ENCODE data around the gene TRIM56.

Gene TRIM56

DNA sequence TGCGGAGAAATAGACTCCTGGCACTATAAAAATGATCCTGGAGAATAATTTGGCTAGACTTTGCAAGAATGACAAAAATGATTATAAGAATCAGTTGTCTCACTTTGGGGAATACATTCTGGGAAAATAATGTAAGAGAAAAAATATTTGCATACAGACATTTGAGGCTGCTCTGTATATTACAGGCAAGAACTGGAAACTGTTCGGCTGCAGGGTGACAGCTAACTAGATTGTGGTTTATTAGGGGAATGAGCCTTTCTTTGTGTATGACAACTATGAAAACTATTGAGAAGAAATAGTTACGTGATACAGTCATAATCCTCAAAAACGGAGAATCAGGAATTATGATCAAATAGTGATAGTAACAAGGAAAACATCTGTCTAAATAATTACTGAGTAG, 8.6 kb downstream of the TRIM56 start:
- no peaks in the 10 kb centered on the region for H3K9me3 ChIP-seq (ENCODE audit: control insufficient read depth, low read length)
- H3K27ac ChIP-seq, result no peak overlapping the region
- H3K4me2 ChIP-seq (ENCODE audit: low read length), result no peak overlapping the region
- no peaks in the 10 kb centered on the region for H3K4me1 ChIP-seq
- no peaks in the 10 kb centered on the region for H3K27me3 ChIP-seq (ENCODE audit: control insufficient read depth, insufficient read depth, low read length)
- TF ChIP-seq, protein P1, sequence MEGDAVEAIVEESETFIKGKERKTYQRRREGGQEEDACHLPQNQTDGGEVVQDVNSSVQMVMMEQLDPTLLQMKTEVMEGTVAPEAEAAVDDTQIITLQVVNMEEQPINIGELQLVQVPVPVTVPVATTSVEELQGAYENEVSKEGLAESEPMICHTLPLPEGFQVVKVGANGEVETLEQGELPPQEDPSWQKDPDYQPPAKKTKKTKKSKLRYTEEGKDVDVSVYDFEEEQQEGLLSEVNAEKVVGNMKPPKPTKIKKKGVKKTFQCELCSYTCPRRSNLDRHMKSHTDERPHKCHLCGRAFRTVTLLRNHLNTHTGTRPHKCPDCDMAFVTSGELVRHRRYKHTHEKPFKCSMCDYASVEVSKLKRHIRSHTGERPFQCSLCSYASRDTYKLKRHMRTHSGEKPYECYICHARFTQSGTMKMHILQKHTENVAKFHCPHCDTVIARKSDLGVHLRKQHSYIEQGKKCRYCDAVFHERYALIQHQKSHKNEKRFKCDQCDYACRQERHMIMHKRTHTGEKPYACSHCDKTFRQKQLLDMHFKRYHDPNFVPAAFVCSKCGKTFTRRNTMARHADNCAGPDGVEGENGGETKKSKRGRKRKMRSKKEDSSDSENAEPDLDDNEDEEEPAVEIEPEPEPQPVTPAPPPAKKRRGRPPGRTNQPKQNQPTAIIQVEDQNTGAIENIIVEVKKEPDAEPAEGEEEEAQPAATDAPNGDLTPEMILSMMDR (IDR thresholded peaks at IDR 0.05), result no peak
- H3K36me3 ChIP-seq (ENCODE audit: control insufficient read depth, insufficient read depth, low read length), result no peaks in the 10 kb centered on the region
- H3K4me3 ChIP-seq (ENCODE audit: low read depth, low read length), result no peak overlapping the region
- H2AFZ ChIP-seq, result no peak overlapping the region
- H3K9ac ChIP-seq, result no peak overlapping the region
- H3K79me2 ChIP-seq, result no peaks in the 10 kb centered on the region

DNA sequence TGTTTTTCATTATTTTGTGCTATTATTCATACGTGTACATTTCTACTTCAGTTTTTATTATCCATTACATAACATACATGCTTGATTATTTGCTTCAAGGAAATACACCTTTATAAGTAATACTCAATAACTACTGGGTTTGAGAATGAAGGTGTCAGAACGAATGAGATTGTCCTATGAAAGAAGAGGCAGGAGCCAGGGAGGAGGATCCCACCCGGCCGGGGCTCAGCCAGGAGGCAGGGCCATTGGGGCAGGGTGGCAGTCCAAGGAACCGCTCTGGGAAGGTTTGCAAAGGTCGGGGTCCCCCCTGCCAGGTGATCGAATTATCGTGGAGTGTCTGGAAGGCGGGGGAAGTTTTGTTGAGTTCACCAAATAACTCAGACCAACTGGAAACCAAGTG, 9.1 kb downstream of the TRIM56 start:
- no peaks in the 10 kb centered on the region for H3K27me3 ChIP-seq (ENCODE audit: control insufficient read depth, insufficient read depth, low read length)
- no peaks in the 10 kb centered on the region for H3K79me2 ChIP-seq
- H2AFZ ChIP-seq, result no peak overlapping the region
- H3K9ac ChIP-seq, result no peak overlapping the region
- TF ChIP-seq, protein P1 (IDR thresholded peaks at IDR 0.05), result no peak
- no peaks in the 10 kb centered on the region for H3K9me3 ChIP-seq (ENCODE audit: control insufficient read depth, low read length)
- no peaks in the 10 kb centered on the region for H3K4me1 ChIP-seq
- no peak overlapping the region for H3K4me3 ChIP-seq (ENCODE audit: low read depth, low read length)
- H3K36me3 ChIP-seq (ENCODE audit: control insufficient read depth, insufficient read depth, low read length), result no peaks in the 10 kb centered on the region
- no peak overlapping the region for H3K4me2 ChIP-seq (ENCODE audit: low read length)
- H3K27ac ChIP-seq, result no peak overlapping the region

DNA sequence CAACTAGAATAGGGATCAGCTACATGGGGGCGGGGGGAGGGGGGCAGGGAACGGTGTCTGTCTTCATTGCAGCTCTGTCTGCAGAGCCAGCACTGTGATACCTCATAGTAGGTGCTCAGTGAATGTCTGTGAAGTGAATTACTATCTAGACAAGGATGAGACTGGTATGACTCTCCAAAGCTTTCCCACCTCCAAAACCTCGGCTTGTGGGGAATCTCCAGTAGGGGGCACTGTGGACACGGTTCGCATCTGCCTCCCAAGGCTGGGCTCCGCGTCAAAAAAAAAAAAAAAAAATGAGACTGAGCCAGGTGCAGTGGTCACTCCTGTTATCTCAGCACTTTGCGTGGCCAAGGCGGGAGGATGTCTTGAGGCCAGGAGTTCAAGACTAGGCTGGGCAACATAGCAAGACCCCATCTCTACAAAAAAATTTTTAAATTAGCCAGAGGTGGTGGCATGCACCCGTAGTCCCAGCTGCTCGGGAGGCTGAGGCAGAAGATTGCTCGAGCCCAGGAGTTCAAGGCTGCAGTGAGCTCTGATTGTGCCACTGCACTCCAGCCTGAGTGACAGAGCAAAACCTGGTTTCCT, 9.6 kb downstream of the TRIM56 start:
- no peaks in the 10 kb centered on the region for H3K79me2 ChIP-seq
- H3K9me3 ChIP-seq (ENCODE audit: control insufficient read depth, low read length), result no peaks in the 10 kb centered on the region
- no peaks in the 10 kb centered on the region for H3K36me3 ChIP-seq (ENCODE audit: control insufficient read depth, insufficient read depth, low read length)
- no peak overlapping the region for H3K9ac ChIP-seq
- H3K27ac ChIP-seq, result no peak overlapping the region
- H2AFZ ChIP-seq, result no peak overlapping the region
- TF ChIP-seq, protein P1 (IDR thresholded peaks at IDR 0.05), result peak; percentile 40
- no peak overlapping the region for H3K4me2 ChIP-seq (ENCODE audit: low read length)
- H3K27me3 ChIP-seq (ENCODE audit: control insufficient read depth, insufficient read depth, low read length), result no peaks in the 10 kb centered on the region
- no peak overlapping the region for H3K4me3 ChIP-seq (ENCODE audit: low read depth, low read length)
- H3K4me1 ChIP-seq, result no peaks in the 10 kb centered on the region

DNA sequence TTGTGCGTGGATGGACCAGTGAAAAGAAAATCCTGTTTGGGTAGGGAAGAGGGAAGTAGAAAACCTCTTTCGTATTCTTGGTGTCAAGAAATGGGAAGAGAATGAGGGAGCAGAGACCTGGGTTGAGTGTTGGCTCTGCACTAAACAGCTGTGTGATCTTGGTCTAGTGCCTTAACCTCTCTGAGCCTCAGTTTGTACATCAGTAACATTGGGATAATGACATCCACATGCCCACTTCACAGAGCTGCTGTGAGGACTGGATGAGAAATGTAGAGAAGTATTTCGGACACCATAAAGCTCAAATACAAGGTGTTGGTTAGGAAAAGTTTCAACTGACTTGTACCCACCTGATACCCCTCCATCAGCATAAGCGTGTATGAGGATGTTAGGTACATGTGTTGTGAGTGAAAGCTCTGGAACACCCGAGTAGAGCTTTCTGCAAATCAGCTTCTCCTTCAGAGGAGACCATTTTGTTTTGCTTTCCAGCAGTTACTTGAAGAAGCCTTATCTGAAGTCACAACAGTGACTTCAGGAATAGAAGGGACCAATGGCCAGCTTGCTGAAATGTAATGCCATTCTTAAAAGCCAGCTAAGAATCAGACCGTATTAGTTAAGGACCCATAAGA, 11.2 kb downstream of the TRIM56 start:
- no peaks in the 10 kb centered on the region for H3K27me3 ChIP-seq (ENCODE audit: control insufficient read depth, insufficient read depth, low read length)
- H3K9me3 ChIP-seq (ENCODE audit: control insufficient read depth, low read length), result no peaks in the 10 kb centered on the region
- H3K9ac ChIP-seq, result no peak overlapping the region
- no peaks in the 10 kb centered on the region for H3K4me1 ChIP-seq
- no peaks in the 10 kb centered on the region for H3K79me2 ChIP-seq
- TF ChIP-seq, protein P1 (IDR thresholded peaks at IDR 0.05), result no peak
- no peaks in the 10 kb centered on the region for H3K36me3 ChIP-seq (ENCODE audit: control insufficient read depth, insufficient read depth, low read length)
- no peak overlapping the region for H2AFZ ChIP-seq
- no peak overlapping the region for H3K4me3 ChIP-seq (ENCODE audit: low read depth, low read length)
- H3K4me2 ChIP-seq (ENCODE audit: low read length), result no peak overlapping the region
- no peak overlapping the region for H3K27ac ChIP-seq

DNA sequence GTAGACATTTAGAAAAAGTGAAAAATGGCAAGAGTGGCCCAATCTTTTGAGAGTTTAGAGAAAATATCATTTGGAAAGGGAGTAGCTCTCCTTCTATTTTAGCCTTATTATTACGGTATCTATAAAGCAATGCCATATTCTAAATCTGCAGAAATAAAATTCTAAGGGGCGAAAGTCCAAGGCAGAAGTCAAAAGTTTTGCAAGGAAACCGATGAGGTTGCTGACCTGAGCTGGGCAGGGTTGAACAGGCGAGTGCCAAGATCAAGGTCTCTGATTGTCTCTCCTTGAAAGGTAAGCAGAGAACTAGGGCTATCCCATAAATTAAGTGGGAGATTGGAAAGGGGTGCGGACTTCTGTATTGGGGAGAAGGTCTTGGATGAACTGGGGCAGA, 11.7 kb downstream of the TRIM56 start:
- H3K36me3 ChIP-seq (ENCODE audit: control insufficient read depth, insufficient read depth, low read length), result no peaks in the 10 kb centered on the region
- H3K27ac ChIP-seq, result no peak overlapping the region
- no peak overlapping the region for H3K4me3 ChIP-seq (ENCODE audit: low read depth, low read length)
- H3K9ac ChIP-seq, result no peak overlapping the region
- no peak overlapping the region for H2AFZ ChIP-seq
- H3K4me2 ChIP-seq (ENCODE audit: low read length), result no peak overlapping the region
- no peaks in the 10 kb centered on the region for H3K27me3 ChIP-seq (ENCODE audit: control insufficient read depth, insufficient read depth, low read length)
- TF ChIP-seq, protein P1 (IDR thresholded peaks at IDR 0.05), result no peak
- H3K4me1 ChIP-seq, result no peaks in the 10 kb centered on the region
- no peaks in the 10 kb centered on the region for H3K79me2 ChIP-seq
- H3K9me3 ChIP-seq (ENCODE audit: control insufficient read depth, low read length), result no peaks in the 10 kb centered on the region
